GM12801 (cell line): ENCODE data around the gene CEP55.

ENCODE experiments used
- TF ChIP-seq, protein P1 (sequence below): IDR thresholded peaks from one replicate; pipeline ENCODE4 v1.5.1; 2011; ENCODE audit warnings: control low read depth; ENCODE audit not compliant: insufficient read length; ENCODE audit errors: extremely low read depth

Gene CEP55

DNA sequence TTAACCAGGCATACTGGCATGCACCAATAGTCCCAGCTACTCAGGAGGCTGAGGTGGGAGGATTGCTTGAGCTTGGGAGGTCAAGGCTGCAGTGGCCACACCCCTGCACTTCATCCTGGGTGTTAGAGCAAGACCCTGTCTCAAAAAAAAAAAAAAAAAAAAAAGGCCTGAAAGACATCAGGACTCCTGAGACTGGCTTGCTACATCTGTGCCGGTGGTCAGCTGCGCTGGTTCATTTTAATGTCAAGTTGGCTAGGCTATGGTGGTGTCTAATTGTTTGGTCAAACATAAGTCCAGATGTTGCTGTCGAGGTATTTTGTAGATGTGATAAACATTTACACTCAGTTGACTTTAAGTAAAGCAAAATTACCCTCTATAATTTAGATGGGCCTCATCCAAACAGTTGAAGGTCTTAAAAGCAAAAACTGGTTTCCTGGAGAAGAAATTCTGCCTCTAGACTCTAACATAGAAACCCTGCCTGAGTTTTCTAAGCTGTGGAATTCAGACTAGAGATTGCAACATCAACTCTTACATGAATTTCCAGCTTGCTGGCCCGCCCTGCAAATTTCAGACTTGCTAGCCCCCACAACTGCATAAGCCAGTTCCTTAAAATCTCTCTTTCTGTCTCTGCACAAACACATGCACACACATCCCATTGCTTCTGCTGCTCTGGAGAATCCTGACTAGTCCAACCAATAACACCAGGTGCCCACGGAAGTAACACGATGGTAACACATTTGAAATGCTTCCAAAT, 32.5 kb upstream of the CEP55 start:
- TF ChIP-seq, protein P1, sequence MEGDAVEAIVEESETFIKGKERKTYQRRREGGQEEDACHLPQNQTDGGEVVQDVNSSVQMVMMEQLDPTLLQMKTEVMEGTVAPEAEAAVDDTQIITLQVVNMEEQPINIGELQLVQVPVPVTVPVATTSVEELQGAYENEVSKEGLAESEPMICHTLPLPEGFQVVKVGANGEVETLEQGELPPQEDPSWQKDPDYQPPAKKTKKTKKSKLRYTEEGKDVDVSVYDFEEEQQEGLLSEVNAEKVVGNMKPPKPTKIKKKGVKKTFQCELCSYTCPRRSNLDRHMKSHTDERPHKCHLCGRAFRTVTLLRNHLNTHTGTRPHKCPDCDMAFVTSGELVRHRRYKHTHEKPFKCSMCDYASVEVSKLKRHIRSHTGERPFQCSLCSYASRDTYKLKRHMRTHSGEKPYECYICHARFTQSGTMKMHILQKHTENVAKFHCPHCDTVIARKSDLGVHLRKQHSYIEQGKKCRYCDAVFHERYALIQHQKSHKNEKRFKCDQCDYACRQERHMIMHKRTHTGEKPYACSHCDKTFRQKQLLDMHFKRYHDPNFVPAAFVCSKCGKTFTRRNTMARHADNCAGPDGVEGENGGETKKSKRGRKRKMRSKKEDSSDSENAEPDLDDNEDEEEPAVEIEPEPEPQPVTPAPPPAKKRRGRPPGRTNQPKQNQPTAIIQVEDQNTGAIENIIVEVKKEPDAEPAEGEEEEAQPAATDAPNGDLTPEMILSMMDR, result no peak

GRCh38 chr10:93464776-93465388, 31.5 kb upstream of the CEP55 start:
- TF ChIP-seq, protein P1, result no peak

DNA sequence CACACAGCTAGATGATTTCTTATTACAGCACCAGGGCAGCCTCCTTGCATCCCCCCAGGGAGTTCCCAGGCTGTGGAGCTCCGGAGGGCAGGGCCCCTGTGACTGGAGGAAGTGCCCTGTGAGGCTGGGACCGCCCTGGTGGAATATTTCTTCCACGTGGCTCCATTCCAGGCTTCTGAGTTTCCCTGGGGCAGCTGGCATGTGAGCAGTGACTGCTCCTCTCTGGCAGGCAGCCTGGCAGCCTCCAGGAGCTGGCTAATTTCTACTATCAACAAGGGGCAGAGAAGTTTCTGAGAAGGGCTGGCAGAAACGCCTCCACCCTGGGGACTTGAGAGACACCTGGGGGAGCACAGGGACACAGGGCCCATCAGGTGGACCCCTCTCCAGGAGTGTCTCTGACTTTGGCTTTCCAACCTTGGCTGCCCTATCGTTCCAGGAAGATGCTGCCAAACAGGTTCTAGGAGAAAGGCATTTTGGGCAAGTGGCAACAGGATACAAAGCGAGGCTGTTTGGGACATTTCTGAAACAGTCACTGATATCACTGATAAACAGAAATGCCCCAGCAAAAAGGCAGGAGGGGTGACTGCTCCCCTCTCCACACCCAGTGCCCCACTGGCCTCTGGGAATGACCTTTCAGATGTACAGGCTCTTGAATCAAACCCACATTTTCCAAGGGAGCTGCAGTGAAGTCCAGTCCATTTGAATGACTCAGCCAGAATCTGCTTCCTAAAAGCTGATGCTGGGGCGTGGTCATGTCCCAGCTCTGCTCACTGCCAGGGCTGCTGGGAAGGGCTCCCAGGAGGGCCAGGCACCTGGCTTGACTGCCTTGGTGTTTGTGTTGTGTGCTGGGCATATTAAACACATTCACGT, 30.4 kb upstream of the CEP55 start:
- TF ChIP-seq, protein P1, result no peak

GRCh38 chr10:93468461-93469213, 27.8 kb upstream of the CEP55 start:
- TF ChIP-seq, protein P1, result no peak

GRCh38 chr10:93469454-93469853, 27.0 kb upstream of the CEP55 start:
- TF ChIP-seq, protein P1, result no peak

GRCh38 chr10:93471110-93471651, 25.2 kb upstream of the CEP55 start:
- TF ChIP-seq, protein P1, result no peak
